ENCODE data around the gene RCSD1. TPM values are rescaled to one million over a fixed set of nuclear protein-coding genes. Genes with fewer than 3 reads are reported as not detected.

RCSD1 gene
- total and polyA plus RNA-seq, 2 experiments from 2014 or later = 0.77 to 0.80 TPM

GRCh38 chr1:167627865-167628641, 2.0 kb upstream of the RCSD1 start:
- DNase-seq (ENCODE audit: low spot score) = no peak
- H3K27ac ChIP-seq = no peak overlapping the region
- no peaks in the 10 kb centered on the region for H3K4me1 ChIP-seq (ENCODE audit: insufficient read depth)
- H3K9me2 ChIP-seq (replicated peaks; ENCODE audit: insufficient read depth) = no peaks in the 10 kb centered on the region
- H4K20me1 ChIP-seq (ENCODE audit: insufficient read depth, poor library complexity, severe bottlenecking) = no peaks in the 10 kb centered on the region
- no peaks in the 10 kb centered on the region for H3K79me2 ChIP-seq
- H3K9me3 ChIP-seq (ENCODE audit: low read depth) = no peaks in the 10 kb centered on the region
- no peak overlapping the region for H2AFZ ChIP-seq
- TF ChIP-seq EZH2 (IDR thresholded peaks at IDR 0.05; ENCODE audit: borderline replicate concordance) (no peak), CTCF (IDR thresholded peaks at IDR 0.05; ENCODE audit: poor library complexity) (no peak), EZH2phosphoT487 (IDR thresholded peaks at IDR 0.05; ENCODE audit: low read depth, severe bottlenecking, unreplicated experiment) (no peak)
- H3K4me3 ChIP-seq = no peak overlapping the region
- H3K4me2 ChIP-seq = no peak overlapping the region
- peaks cover 39% of the 10 kb centered on the region for H3K27me3 ChIP-seq
- WGBS (ENCODE audit: low lambda C conversion rate, missing lambda C conversion rate) = 56% methylated on average over 10 of the region's 10 CpGs
- no peaks in the 10 kb centered on the region for H3K36me3 ChIP-seq (replicated peaks; ENCODE audit: insufficient read depth, low read depth)

GRCh38 chr1:167628741-167629515, 1.1 kb upstream of the RCSD1 start:
- Histone ChIP-seq H4K20me1 (ENCODE audit: insufficient read depth, poor library complexity, severe bottlenecking) (no peaks in the 10 kb centered on the region), H3K79me2 (no peaks in the 10 kb centered on the region), H3K9me2 (replicated peaks; ENCODE audit: insufficient read depth) (no peaks in the 10 kb centered on the region), H3K4me3 (no peak overlapping the region), H3K27me3 (peaks cover 48% of the 10 kb centered on the region), H3K27ac (no peak overlapping the region), H3K9me3 (ENCODE audit: low read depth) (no peaks in the 10 kb centered on the region), H3K4me1 (ENCODE audit: insufficient read depth) (no peaks in the 10 kb centered on the region), H2AFZ (no peak overlapping the region), H3K36me3 (replicated peaks; ENCODE audit: insufficient read depth, low read depth) (no peaks in the 10 kb centered on the region), H3K4me2 (no peak overlapping the region)
- DNase-seq (ENCODE audit: low spot score) = no peak
- no peak for TF ChIP-seq CTCF (IDR thresholded peaks at IDR 0.05; ENCODE audit: poor library complexity)
- no peak for TF ChIP-seq EZH2phosphoT487 (IDR thresholded peaks at IDR 0.05; ENCODE audit: low read depth, severe bottlenecking, unreplicated experiment)
- no peak for TF ChIP-seq EZH2 (IDR thresholded peaks at IDR 0.05; ENCODE audit: borderline replicate concordance)
- WGBS (ENCODE audit: low lambda C conversion rate, missing lambda C conversion rate) = 85% methylated on average over 12 of the region's 12 CpGs

DNA sequence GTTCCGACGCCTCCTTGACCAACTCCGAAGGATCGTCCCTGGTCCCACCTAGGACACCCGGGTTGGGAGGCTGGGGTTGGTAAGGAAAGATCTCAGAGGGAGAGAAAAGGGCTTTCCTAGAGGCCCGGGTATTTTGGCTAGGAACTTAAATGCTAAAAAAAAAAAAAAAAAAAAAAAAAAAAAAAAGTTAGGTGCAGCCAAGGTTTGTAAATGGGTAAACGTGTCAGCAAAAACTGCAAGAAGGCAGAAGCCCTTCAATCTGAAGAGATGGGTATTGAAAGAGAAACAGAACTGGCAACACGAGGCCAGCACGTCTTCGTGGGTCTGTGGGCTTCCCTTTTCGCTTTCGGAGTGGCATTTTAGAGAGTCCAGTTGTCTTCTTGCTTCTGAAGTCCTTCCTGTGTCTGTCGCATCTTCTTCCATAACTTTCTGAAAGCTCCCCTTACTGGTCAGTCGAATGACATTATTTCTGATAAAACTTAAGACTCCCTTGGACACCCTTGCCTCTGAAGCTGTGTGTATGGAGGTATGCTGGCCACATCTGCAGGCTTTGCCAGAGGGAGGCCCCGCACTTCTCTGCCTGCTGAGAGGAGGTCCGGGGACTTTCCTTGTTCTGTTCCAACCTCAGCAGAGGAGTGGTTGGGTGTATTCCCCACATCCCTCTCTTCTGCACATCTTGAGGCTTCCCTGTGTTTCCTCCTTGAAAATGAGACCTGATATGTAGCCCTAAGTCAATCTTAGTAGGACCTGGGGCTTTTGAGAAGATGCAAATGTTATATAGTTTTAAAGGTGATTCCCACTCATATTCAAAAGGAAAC, 745 bp downstream of the RCSD1 start:
- peaks cover 7% of the 10 kb centered on the region for H3K4me1 ChIP-seq (ENCODE audit: insufficient read depth)
- peak overlapping the region; percentile 81 for H2AFZ ChIP-seq
- H3K27ac ChIP-seq = no peak overlapping the region
- peaks cover 63% of the 10 kb centered on the region for H3K27me3 ChIP-seq
- H3K9me2 ChIP-seq (replicated peaks; ENCODE audit: insufficient read depth) = no peaks in the 10 kb centered on the region
- no peaks in the 10 kb centered on the region for H3K9me3 ChIP-seq (ENCODE audit: low read depth)
- peak overlapping the region; percentile 98 for H3K4me2 ChIP-seq
- no peaks in the 10 kb centered on the region for H4K20me1 ChIP-seq (ENCODE audit: insufficient read depth, poor library complexity, severe bottlenecking)
- DNase-seq (ENCODE audit: low spot score) = no peak
- H3K4me3 ChIP-seq = peak overlapping the region; percentile 85
- WGBS (ENCODE audit: low lambda C conversion rate, missing lambda C conversion rate) = 52% methylated on average over 16 of the region's 16 CpGs
- H3K79me2 ChIP-seq = no peaks in the 10 kb centered on the region
- no peak for TF ChIP-seq EZH2 (IDR thresholded peaks at IDR 0.05; ENCODE audit: borderline replicate concordance)
- TF ChIP-seq EZH2phosphoT487 (IDR thresholded peaks at IDR 0.05; ENCODE audit: low read depth, severe bottlenecking, unreplicated experiment) = no peak
- H3K36me3 ChIP-seq (replicated peaks; ENCODE audit: insufficient read depth, low read depth) = no peaks in the 10 kb centered on the region

Measured in hepatocyte (in vitro differentiated cells).